SU-DHL-6 (cell line): ENCODE measurements around the gene PPP1R7.

Source experiments
- H2AFZ ChIP-seq: fragments of 200-600 bp; sonication (generic); 2 replicates; pipeline ENCODE4 v1.6.1; 2014; ENCODE audit warnings: low read depth, mild to moderate bottlenecking, moderate library complexity, mixed read lengths, antibody characterized with exemption, low read length; ENCODE audit not compliant: severe bottlenecking
- H3F3A ChIP-seq: fragments of 200-600 bp; shearing (Covaris generic); 2 replicates; pipeline ENCODE4 v1.6.0; 2016; ENCODE audit warnings: antibody characterized with exemption, mild to moderate bottlenecking; ENCODE audit not compliant: insufficient read depth
- H3K27ac ChIP-seq: fragments of 200-600 bp; sonication (generic); 2 replicates; pipeline ENCODE4 v1.5.1; 2016; ENCODE audit warnings: low read depth, mild to moderate bottlenecking, low read length, moderate library complexity, mixed read lengths
- H3K27me3 ChIP-seq: fragments of 200-600 bp; sonication (generic), shearing (Covaris generic); 2 replicates; pipeline ENCODE4 v1.6.0; 2014; ENCODE audit warnings: mild to moderate bottlenecking, low read length
- H3K36me3 ChIP-seq: fragments of 200-600 bp; sonication (generic); 2 replicates; pipeline ENCODE4 v1.6.1; 2014; ENCODE audit warnings: mild to moderate bottlenecking, low read length, mixed read lengths
- H3K4me2 ChIP-seq: fragments of 300-600, 200-600 bp; shearing (Covaris generic), sonication (generic); 2 replicates; pipeline ENCODE4 v1.6.0; 2014; ENCODE audit warnings: low read length, low read depth, mild to moderate bottlenecking; ENCODE audit not compliant: poor library complexity, severe bottlenecking
- H3K4me3 ChIP-seq: fragments of 200-600 bp; sonication (generic); 2 replicates; pipeline ENCODE4 v1.5.1; 2014; ENCODE audit warnings: antibody characterized with exemption, low read length, mild to moderate bottlenecking, mixed read lengths; ENCODE audit not compliant: insufficient read depth, poor library complexity, severe bottlenecking
- H3K79me2 ChIP-seq: fragments of 200-600 bp; sonication (generic); 2 replicates; pipeline ENCODE4 v1.6.1; 2014; ENCODE audit warnings: mild to moderate bottlenecking, low read length, moderate library complexity; ENCODE audit not compliant: insufficient read depth
- H3K9ac ChIP-seq: fragments of 200-600 bp; sonication (generic); 2 replicates; pipeline ENCODE4 v1.7.0; 2014; ENCODE audit warnings: mild to moderate bottlenecking, low read length
- H3K9me2 ChIP-seq: fragments of 200-600 bp; sonication (generic); replicated peaks from 2 replicates; pipeline ENCODE4 v1.6.1; 2014; ENCODE audit warnings: low read length; ENCODE audit not compliant: insufficient read depth
- H3K9me3 ChIP-seq: fragments of 200-600 bp; sonication (generic); 2 replicates; pipeline ENCODE4 v1.6.1; 2014; ENCODE audit warnings: low read length, mixed read lengths; ENCODE audit not compliant: insufficient read depth
- H4K20me1 ChIP-seq: fragments of 200-600 bp; sonication (generic); 2 replicates; pipeline ENCODE4 v1.6.1; 2014; ENCODE audit warnings: low read depth, mild to moderate bottlenecking, antibody characterized with exemption, low read length, moderate library complexity, mixed read lengths
- CTCF ChIP-seq: fragments of 200-600 bp; sonication (generic); IDR thresholded peaks from one replicate; pipeline ENCODE4 v1.5.1; 2017; ENCODE audit warnings: antibody characterized with exemption, mild to moderate bottlenecking, low read length, moderate library complexity; ENCODE audit not compliant: insufficient read depth, poor library complexity, severe bottlenecking
- EZH2phosphoT487 ChIP-seq: fragments of 200-600 bp; sonication (generic), shearing (Covaris generic); conservative IDR thresholded peaks from 2 replicates; pipeline ENCODE4 v1.6.1; 2018; ENCODE audit warnings: mild to moderate bottlenecking, antibody characterized with exemption, low read length, moderate library complexity, mixed read lengths

The PPP1R7 gene

GRCh38 chr2:241197947-241198346 lies 47.7 kb downstream of the PPP1R7 start:
- Histone ChIP-seq H3K79me2 (no peaks in the 10 kb centered on the region), H2AFZ (no peak overlapping the region), H3K27ac (no peak overlapping the region), H3K4me2 (no peak overlapping the region), H4K20me1 (no peaks in the 10 kb centered on the region), H3K9ac (no peak overlapping the region), H3K4me3 (no peak overlapping the region), H3K27me3 (no peaks in the 10 kb centered on the region), H3K36me3 (no peaks in the 10 kb centered on the region), H3K9me3 (no peaks in the 10 kb centered on the region), H3F3A (no peaks in the 10 kb centered on the region), H3K9me2 (no peaks in the 10 kb centered on the region)
- TF ChIP-seq CTCF (no peak), EZH2phosphoT487 (no peak)

- Histone ChIP-seq H3K4me2 (no peak overlapping the region), H3K79me2 (no peaks in the 10 kb centered on the region), H3K9ac (no peak overlapping the region), H4K20me1 (no peaks in the 10 kb centered on the region), H3F3A (no peaks in the 10 kb centered on the region), H2AFZ (no peak overlapping the region), H3K27ac (no peak overlapping the region), H3K9me2 (no peaks in the 10 kb centered on the region), H3K4me3 (no peak overlapping the region), H3K36me3 (no peaks in the 10 kb centered on the region), H3K9me3 (no peaks in the 10 kb centered on the region), H3K27me3 (no peaks in the 10 kb centered on the region)
- TF ChIP-seq CTCF, result no peak
These were observed 48.4 kb downstream of the PPP1R7 start for GRCh38 chr2:241198381-241199279.

- H3K9ac ChIP-seq, result no peak overlapping the region
- H2AFZ ChIP-seq, result no peak overlapping the region
- no peaks in the 10 kb centered on the region for H3K9me3 ChIP-seq
- H4K20me1 ChIP-seq, result no peaks in the 10 kb centered on the region
- no peaks in the 10 kb centered on the region for H3K9me2 ChIP-seq
- no peak overlapping the region for H3K27ac ChIP-seq
- H3K4me2 ChIP-seq, result no peak overlapping the region
- no peak overlapping the region for H3K4me3 ChIP-seq
- H3F3A ChIP-seq, result no peaks in the 10 kb centered on the region
- no peak for TF ChIP-seq EZH2phosphoT487
- no peak for TF ChIP-seq CTCF
- H3K27me3 ChIP-seq, result no peaks in the 10 kb centered on the region
- no peaks in the 10 kb centered on the region for H3K79me2 ChIP-seq
- H3K36me3 ChIP-seq, result no peaks in the 10 kb centered on the region
These were observed 49.0 kb downstream of the PPP1R7 start for GRCh38 chr2:241199286-241199685.
